ENCODE data around the gene JPH4.

GRCh38 chr14:23618415-23618988 is 39.9 kb upstream of the JPH4 start:
- TF ChIP-seq, protein P1, sequence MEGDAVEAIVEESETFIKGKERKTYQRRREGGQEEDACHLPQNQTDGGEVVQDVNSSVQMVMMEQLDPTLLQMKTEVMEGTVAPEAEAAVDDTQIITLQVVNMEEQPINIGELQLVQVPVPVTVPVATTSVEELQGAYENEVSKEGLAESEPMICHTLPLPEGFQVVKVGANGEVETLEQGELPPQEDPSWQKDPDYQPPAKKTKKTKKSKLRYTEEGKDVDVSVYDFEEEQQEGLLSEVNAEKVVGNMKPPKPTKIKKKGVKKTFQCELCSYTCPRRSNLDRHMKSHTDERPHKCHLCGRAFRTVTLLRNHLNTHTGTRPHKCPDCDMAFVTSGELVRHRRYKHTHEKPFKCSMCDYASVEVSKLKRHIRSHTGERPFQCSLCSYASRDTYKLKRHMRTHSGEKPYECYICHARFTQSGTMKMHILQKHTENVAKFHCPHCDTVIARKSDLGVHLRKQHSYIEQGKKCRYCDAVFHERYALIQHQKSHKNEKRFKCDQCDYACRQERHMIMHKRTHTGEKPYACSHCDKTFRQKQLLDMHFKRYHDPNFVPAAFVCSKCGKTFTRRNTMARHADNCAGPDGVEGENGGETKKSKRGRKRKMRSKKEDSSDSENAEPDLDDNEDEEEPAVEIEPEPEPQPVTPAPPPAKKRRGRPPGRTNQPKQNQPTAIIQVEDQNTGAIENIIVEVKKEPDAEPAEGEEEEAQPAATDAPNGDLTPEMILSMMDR (conservative IDR thresholded peaks at IDR 0.05 in 1 of 2, IDR thresholded peaks at IDR 0.05 in 1 of 2; ENCODE audit: low read depth in 1 of 2, low read length in 2 of 2) = no peak
- TF ChIP-seq EZH2 (IDR thresholded peaks at IDR 0.05; ENCODE audit: low read length, missing control alignments) = no peak
